ENCODE measurements around the gene SLC9A3.

SLC9A3 gene

GRCh38 chr5:516338-516925 is 7.8 kb downstream of the SLC9A3 start:
- in situ Hi-C loops (cut with HindIII; ENCODE audit: low sequenced_read_pairs), result no loop called here
- H3K4me3 ChIP-seq (ENCODE audit: low read depth, low read length), result no peak overlapping the region
- TF ChIP-seq CTCF (IDR thresholded peaks at IDR 0.05; ENCODE audit: low read depth, low read length), result no peak
- DNase-seq (ENCODE audit: low read depth, low spot score), result no peak

- in situ Hi-C loops (cut with HindIII; ENCODE audit: low sequenced_read_pairs), result no loop called here
- H3K4me3 ChIP-seq (ENCODE audit: low read depth, low read length), result no peak overlapping the region
- DNase-seq (ENCODE audit: low read depth, low spot score), result no peak
- TF ChIP-seq CTCF (IDR thresholded peaks at IDR 0.05; ENCODE audit: low read depth, low read length), result no peak
Observed at GRCh38 chr5:515273-515836, 8.9 kb downstream of the SLC9A3 start.

- in situ Hi-C loops (cut with HindIII; ENCODE audit: low sequenced_read_pairs), result no loop called here
- DNase-seq (ENCODE audit: low read depth, low spot score), result no peak
- no peak for TF ChIP-seq CTCF (IDR thresholded peaks at IDR 0.05; ENCODE audit: low read depth, low read length)
- H3K4me3 ChIP-seq (ENCODE audit: low read depth, low read length), result no peak overlapping the region
Observed at GRCh38 chr5:514673-515072, 9.6 kb downstream of the SLC9A3 start.

- H3K4me3 ChIP-seq (ENCODE audit: low read depth, low read length), result no peak overlapping the region
- TF ChIP-seq CTCF (IDR thresholded peaks at IDR 0.05; ENCODE audit: low read depth, low read length), result no peak
- in situ Hi-C loops (cut with HindIII; ENCODE audit: low sequenced_read_pairs), result no loop called here
- no peak for DNase-seq (ENCODE audit: low read depth, low spot score)
Observed at GRCh38 chr5:514101-514485, 10.2 kb downstream of the SLC9A3 start.

GRCh38 chr5:513216-514100 is 10.8 kb downstream of the SLC9A3 start:
- no peak for TF ChIP-seq CTCF (IDR thresholded peaks at IDR 0.05; ENCODE audit: low read depth, low read length)
- no peak for DNase-seq (ENCODE audit: low read depth, low spot score)
- in situ Hi-C loops (cut with HindIII; ENCODE audit: low sequenced_read_pairs), result no loop called here
- no peak overlapping the region for H3K4me3 ChIP-seq (ENCODE audit: low read depth, low read length)

GRCh38 chr5:511476-511875 is 12.8 kb downstream of the SLC9A3 start:
- no peak for TF ChIP-seq CTCF (IDR thresholded peaks at IDR 0.05; ENCODE audit: low read depth, low read length)
- H3K4me3 ChIP-seq (ENCODE audit: low read depth, low read length), result no peak overlapping the region
- in situ Hi-C loops (cut with HindIII; ENCODE audit: low sequenced_read_pairs), result no loop called here
- DNase-seq (ENCODE audit: low read depth, low spot score), result no peak
